Superior temporal gyrus (tissue), 1 donor: ENCODE data around the gene NPVF.

ENCODE experiments used
- DNase-seq: peaks from one replicate; pipeline ENCODE4 v3.0.0-alpha.2; 2016; ENCODE audit errors: extremely low spot score

The NPVF gene

GRCh38 chr7:25234336-25234735 is 6.0 kb upstream of the NPVF start:
- DNase-seq, result no peak

GRCh38 chr7:25223206-25223605 is 5.1 kb downstream of the NPVF start:
- no peak for DNase-seq

GRCh38 chr7:25222666-25223065 is 5.6 kb downstream of the NPVF start:
- DNase-seq, result no peak

- DNase-seq, result no peak
These were observed 7.3 kb downstream of the NPVF start for GRCh38 chr7:25221009-25221408.

GRCh38 chr7:25218191-25218590 is 10.1 kb downstream of the NPVF start:
- DNase-seq, result no peak

GRCh38 chr7:25216837-25217236 is 11.4 kb downstream of the NPVF start:
- peak; percentile 94 for DNase-seq

- no peak for DNase-seq
These were observed 12.5 kb downstream of the NPVF start for GRCh38 chr7:25215694-25216335.

GRCh38 chr7:25208525-25209221 is 19.6 kb downstream of the NPVF start:
- no peak for DNase-seq

- DNase-seq, result no peak
These were observed 20.4 kb downstream of the NPVF start for GRCh38 chr7:25207887-25208286.

- no peak for DNase-seq
These were observed 21.5 kb downstream of the NPVF start for GRCh38 chr7:25206765-25207164.

- DNase-seq, result no peak
These were observed 32.0 kb downstream of the NPVF start for GRCh38 chr7:25196132-25196896.

- no peak for DNase-seq
These were observed 34.2 kb downstream of the NPVF start for GRCh38 chr7:25194036-25194435.

- DNase-seq, result no peak
These were observed 36.2 kb downstream of the NPVF start for GRCh38 chr7:25192043-25192442.

GRCh38 chr7:25189197-25189596 is 39.1 kb downstream of the NPVF start:
- no peak for DNase-seq

- DNase-seq, result no peak
These were observed 40.4 kb downstream of the NPVF start for GRCh38 chr7:25187932-25188331.

GRCh38 chr7:25186436-25186835 is 41.9 kb downstream of the NPVF start:
- peak; percentile 47 for DNase-seq

GRCh38 chr7:25181532-25181931 is 46.8 kb downstream of the NPVF start:
- DNase-seq, result no peak

GRCh38 chr7:25180946-25181345 is 47.3 kb downstream of the NPVF start:
- DNase-seq, result no peak

GRCh38 chr7:25180592-25180923 is 47.7 kb downstream of the NPVF start:
- DNase-seq, result no peak

- DNase-seq, result peak; percentile 80
These were observed 48.3 kb downstream of the NPVF start for GRCh38 chr7:25179771-25180591.

GRCh38 chr7:25179325-25179724 is 49.0 kb downstream of the NPVF start:
- DNase-seq, result no peak
